OCI-LY3 (cell line): ENCODE measurements around the gene ABCF1.

Experiments
- EZH2phosphoT487 ChIP-seq: fragments of 200-600 bp; shearing (Covaris generic); IDR thresholded peaks from 2 replicates; pipeline ENCODE4 v1.6.1; 2018; ENCODE audit warnings: antibody characterized with exemption, mixed run types, low read depth
- TF ChIP-seq, protein P1 (sequence below): fragments of 200-600, 300-600 bp; sonication (generic); IDR thresholded peaks from 2 replicates; pipeline ENCODE4 v1.5.1; 2014; ENCODE audit warnings: antibody characterized with exemption, low read length, low read depth

DNA sequence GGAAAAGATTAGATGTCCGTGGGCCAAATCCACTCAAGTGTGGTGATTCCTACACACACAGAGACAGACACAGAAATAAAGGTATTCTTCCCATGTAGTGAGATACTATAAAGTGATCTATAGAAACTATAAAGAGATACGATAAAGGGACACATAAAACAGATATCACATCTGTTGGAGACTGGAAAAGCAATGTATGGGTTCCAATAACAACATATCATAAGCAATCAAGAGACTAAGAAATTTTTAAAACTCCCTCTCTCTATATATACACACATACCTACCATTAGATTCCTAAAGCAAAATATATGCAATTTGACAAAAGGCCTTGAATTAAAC is 40.6 kb downstream of the ABCF1 start:
- TF ChIP-seq, protein P1, sequence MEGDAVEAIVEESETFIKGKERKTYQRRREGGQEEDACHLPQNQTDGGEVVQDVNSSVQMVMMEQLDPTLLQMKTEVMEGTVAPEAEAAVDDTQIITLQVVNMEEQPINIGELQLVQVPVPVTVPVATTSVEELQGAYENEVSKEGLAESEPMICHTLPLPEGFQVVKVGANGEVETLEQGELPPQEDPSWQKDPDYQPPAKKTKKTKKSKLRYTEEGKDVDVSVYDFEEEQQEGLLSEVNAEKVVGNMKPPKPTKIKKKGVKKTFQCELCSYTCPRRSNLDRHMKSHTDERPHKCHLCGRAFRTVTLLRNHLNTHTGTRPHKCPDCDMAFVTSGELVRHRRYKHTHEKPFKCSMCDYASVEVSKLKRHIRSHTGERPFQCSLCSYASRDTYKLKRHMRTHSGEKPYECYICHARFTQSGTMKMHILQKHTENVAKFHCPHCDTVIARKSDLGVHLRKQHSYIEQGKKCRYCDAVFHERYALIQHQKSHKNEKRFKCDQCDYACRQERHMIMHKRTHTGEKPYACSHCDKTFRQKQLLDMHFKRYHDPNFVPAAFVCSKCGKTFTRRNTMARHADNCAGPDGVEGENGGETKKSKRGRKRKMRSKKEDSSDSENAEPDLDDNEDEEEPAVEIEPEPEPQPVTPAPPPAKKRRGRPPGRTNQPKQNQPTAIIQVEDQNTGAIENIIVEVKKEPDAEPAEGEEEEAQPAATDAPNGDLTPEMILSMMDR: no peak
- no peak for TF ChIP-seq EZH2phosphoT487
